Measurements from ENCODE around the gene MKLN1.

The MKLN1 gene

DNA sequence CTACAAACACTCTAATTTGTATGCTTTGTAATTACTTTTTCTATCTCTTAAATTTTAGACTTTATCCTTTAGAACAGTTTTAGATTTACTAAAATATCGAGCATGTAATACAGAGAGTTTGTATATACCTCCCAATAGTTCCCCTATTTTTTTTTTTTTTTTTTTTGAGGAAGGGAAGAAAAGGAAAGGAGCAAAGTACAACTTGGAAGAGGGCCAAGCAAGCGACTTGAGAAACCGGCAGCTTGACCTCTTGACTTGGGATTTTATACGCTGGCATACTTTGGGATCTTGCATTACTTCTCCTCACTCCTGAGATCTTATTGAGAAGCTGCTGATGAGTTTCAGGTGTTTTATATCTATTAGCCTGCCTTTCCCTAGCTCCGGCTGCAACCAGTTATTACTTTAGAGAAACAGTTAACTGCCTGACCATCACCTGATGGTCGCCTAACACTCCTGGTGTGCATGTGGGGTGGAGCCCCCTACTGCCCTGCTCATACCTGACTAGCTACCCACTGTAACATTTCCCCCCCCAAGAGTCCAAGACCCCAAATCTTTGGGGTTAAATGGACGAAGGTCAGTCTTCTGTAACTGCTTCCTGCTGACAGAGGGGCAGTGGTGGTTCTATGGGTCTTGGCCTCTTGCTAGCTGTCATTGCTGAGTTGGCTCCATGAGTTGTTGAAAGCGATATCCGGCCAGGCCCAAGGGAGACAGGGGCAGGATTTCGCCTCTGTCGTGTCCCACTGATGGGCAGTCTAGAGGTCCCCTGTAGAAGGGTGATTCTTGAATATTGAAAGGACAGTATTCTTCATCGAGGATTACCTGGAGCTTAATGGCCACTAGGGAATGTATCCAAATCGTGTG lies 28.5 kb downstream of the MKLN1 start:
- no peak for DNase-seq

DNA sequence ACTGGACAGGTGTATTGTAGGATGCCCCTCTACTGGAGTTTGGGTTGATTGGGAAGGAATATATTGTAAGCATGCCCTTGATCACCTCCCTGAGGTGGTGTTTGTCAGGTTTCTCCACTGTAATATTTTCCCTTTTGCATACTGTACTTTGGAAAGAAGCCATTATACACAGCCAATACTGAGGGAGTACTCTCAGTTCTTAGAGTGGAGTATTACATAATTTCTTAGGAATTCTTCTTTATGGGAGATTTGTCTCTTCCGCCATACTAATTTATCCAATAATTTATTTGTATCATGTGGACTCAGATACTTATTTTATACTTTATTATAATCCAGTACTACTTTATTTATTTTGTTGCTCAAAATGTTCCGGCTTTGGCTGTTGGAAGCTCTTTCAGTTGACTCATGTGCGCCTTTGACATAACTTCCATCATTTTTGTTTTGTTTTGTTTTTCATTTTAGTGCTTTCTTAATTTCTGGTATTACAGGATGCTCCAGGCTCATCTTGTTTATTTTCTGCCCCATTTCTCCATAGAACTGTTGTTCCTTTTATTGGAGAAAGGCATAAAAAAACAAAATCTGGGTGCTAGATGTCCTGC lies 29.7 kb downstream of the MKLN1 start:
- no peak for DNase-seq

DNA sequence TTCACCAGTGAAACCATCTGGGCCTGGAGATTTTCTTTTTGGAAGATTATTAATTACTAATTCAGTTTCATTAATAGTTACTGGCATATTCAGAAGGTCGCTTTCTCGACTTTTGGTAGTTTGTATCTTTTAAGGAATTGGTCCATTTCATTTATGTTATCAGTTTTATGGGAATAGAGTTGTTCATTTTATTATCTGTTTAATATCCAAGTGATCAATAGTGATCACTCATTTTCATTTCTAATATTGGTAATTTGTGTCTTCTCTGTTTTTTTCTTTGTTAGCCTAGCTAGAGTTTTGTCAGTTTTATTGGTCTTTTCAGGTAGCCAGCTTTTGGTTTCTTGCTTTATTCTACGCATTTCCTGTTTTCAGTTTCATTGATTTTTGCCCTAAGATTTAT lies 31.0 kb downstream of the MKLN1 start:
- no peak for DNase-seq

DNA sequence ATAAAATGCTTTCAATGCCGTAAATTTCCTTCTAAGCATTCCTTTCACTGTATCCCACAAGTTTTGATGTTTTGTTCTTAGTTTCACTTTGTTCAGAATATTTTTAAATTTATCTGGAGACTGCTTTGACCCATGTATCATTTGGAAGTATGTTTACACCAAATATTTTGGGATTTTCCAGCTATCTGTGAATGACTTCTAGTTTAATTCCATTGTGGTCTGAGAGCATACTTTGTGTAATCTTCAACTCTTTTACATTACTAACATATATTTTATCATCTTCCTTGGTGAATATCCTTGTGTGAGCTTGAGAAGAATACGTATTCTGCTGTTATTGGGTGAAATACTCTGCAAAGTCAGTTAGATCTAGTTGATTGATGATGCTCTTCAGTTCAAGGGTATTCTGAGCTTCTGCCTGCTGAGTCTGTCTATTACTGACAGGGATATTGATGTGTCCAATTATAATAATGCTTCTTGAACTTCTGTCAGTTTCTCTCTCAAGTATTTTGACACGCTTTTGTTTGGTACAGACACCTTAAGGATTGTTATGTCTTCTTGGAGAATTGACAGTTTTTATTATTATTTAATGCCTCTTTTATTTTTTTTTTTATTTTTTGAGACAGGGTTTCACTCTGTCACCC lies 31.6 kb downstream of the MKLN1 start:
- no peak for DNase-seq

DNA sequence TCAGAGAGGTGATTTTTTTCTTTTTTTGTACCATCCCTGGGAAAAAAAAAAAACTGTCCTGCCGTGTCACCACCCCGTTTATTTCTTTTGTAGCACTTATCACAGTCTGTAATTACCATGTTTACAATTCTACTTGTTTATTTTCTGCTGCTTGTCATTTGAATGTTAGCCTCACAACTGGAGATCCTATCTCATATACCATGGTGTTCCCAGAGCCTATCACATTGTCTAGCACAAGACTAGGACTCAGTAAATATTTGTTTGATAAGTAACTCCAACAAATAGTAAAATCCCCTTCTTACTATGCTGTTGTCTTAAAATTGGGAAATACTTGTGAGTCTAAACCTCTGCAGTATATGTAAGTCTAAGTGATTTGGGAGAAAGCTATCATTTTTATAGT lies 36.0 kb downstream of the MKLN1 start:
- DNase-seq, result peak; percentile 13

DNA sequence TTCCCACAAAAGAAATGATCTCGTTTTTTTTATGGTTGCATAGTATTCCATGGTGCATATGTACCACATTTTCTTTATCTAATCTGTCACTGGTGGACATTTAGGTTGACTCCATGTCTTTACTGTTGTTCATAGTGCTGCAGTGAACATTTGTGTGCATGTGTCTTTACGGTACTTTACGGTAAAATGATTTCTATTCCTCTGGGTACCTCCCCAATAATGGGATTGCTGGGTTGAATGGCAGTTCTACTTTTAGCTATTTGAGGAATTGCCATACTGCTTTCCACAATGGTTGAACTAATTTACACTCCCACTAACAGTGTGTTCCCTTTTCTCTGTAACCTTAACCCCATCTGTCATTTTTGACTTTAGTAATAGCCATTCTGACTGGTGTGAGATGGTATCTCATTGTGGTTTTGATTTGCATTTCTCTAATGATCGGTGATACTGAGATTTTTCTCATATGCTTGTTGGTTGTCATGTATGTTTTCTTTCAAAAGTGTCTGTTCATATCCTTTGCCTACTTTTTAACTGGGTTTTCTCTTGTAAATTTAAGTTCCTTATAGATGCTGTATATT lies 37.2 kb downstream of the MKLN1 start:
- DNase-seq, result no peak

DNA sequence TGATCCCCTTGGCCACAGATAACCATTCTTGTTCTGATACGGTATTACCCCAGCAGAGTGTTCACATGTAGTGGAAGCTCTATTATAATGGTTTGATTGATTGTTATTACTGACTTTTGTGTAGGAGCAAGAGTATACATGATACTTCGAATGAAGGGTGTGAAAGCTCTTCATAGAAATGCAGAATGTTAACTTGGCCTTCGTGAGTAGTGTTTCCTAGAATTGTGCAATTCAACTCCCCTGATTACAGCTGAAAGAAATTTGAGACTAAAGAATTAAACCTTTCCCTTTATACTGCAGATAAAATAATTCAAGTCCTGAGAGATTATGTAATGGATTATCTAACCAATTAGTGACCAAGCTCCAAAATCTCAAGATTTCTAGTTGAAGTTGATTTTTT lies 38.2 kb downstream of the MKLN1 start:
- no peak for DNase-seq

DNA sequence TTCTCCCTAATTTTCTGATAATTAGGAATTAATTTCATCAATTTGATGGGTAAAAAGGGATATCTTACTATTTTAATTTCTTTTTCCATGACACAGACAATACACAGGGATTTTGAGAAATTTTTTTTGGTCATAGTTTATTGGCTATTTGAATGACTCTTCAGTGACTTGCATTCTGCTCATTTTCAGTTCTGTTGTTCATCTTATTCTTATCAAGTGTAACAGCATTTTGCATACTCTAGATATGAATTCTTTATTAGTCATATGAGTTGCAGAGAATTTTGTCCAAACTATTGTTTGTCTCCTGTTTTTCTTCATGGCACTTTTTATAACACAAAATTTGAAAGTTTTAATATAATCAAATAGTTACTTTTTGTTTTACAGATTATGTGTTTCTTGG lies 41.7 kb downstream of the MKLN1 start:
- DNase-seq, result no peak

DNA sequence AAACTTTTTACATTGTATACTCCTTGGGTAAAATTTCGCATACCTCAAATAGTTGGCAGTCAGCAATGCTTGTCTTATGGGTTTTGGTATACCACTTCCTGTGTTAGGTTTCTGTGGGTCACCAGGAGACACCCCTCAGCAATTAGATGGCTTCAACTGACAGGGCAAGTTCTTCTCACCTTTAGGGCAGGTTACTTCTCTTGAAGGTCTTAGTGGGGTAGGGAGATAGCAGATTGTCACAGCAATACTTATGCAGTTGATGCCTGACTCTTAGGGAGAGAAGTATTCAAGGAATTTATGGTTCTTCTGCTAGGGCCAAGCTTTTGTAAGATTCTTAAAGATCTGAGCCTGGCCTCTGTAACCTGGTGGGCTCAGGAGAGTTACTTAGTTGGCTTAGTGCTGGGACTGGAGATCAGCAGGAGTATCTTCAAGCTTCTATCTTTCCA lies 42.9 kb downstream of the MKLN1 start:
- no peak for DNase-seq

DNA sequence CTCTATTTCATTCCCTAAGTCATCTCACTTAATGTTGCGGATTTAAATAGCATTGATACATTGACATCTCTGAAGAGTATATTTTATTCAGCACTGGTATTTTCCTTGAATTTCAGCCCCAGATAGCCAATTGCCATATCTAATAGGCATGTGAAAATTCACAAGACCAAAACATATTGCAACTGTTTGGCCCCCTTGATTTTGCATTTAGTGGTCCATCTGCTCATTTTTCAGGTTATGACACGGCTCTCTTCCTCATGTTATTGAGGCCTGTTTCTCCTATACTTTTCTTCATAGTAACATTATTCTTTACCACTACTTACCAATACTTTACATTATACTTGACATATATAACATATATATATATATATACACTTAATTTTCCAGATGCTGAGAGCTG lies 43.7 kb downstream of the MKLN1 start:
- no peak for DNase-seq

DNA sequence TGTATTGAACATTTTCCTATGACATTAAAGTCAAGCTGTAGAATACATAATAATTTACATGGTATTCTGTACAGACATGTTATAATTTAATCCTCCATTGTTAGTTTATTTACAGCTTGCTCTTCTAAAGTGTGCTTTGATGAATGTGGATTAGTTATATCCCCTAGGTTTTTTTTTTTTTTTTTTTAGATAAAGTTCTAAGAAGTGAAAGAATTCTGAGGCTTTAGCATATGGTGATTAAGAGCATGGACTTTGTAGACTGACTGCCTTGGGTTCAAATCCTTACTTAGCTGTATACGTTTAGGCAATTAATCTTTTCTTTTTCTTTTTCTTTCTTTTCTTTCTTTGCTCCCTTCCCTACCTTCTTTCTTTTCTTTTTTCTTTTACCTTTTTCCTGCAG lies 44.9 kb downstream of the MKLN1 start:
- no peak for DNase-seq

DNA sequence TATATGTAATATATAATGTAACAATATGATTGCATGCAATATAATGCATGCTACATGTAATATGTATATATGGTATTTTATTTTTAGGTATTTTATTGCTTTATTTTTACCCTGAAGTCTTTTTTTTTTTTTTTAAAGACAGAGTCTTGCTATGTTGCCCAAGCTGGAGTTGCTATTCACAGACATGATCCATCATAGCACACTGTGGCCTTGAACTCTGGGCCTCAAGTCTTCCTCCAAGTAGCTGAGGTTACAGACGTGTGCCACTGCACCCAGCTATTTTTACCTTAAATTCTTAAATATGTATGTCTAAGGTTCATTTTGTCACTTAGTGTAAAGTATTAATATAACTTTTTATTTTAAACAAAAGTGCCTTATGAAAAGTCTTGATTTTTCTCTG lies 47.1 kb downstream of the MKLN1 start:
- DNase-seq, result no peak

DNA sequence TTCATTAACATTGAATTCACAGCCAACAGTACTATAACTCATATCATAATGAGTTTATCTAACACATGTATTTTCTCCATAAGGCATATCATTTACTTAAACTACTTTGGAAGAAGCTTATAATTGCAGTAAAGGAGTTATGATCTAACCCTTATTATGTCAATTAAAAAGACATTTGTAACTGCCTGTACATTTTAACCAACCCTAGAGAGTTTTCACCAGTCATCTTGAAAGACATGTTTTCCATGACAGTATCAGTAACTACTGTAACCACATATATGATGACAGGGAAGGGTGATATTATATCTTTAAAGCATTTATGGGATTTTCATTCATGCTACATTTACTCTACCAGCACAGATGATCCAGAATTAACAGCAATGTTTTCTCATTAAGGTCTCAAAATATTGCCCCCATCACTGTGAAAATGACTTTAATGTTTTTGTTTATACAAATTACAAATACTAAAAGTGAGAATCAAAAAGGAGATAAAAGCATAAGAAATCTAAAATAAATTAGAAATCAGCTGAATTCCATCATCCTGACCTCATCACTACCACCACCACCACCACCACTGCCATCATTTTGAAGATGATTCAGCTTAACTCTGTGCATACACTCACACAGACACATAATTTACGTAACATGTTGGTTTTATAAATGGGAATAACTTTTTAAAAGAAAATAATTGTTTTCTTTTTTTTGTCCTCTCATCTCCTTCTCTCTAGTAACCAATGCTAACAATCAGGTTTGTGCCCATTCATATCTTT lies 53.6 kb downstream of the MKLN1 start:
- DNase-seq, result no peak

DNA sequence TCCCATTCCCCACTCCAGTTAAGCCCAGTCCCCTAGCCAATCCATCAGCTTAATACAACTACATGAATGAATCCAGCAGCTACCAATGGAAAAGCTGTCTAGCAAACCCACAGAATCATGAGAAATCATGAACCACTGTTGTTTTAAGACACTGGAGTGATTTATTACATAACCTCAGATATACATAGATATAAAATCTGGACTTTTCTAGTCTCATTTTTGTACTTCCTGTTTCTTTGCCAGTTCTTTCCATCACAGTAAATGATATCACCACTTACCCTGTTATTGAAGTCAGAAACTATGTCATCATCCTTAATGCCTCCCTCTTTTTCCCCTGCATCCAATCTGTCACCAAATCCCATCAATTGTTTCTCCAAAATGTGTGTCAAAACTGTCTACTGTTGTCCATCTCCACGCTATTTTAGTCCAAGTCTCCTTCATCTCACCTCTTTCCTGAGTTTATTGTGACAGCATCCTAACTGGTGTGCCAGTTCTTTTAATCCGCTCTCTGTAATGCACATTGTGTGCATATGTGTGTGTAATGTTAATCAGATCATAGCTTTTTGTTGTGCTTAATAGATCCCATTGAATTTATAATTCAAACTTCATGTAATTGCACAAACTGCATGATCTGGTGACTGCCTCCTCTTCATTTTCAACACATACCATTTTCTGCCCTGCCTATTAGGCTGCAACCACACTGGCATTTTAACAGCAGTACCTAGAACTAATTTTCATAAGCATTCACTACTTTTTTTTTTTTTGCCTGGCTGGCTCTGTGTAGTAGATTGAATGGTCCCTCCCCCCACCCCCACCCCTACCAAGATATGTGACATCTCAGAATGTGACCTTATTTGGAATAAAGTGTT lies 56.0 kb downstream of the MKLN1 start:
- DNase-seq, result no peak

DNA sequence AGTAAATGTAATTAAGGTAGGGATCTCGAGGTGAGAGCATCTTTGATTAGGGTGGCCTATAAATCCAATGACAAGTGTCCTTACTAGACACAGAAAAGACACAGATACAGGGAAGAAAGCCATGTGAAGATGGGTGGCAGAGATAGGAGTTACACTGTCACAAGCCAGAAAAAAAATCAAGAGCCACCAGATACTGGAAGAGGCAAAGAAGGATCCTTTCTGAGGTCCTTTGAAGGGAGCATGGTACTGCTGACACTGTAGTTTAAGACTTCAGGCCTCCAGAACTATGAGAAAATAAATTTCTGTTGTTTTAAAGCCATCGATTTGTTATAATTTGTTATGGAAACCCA lies 56.6 kb downstream of the MKLN1 start:
- no peak for DNase-seq

DNA sequence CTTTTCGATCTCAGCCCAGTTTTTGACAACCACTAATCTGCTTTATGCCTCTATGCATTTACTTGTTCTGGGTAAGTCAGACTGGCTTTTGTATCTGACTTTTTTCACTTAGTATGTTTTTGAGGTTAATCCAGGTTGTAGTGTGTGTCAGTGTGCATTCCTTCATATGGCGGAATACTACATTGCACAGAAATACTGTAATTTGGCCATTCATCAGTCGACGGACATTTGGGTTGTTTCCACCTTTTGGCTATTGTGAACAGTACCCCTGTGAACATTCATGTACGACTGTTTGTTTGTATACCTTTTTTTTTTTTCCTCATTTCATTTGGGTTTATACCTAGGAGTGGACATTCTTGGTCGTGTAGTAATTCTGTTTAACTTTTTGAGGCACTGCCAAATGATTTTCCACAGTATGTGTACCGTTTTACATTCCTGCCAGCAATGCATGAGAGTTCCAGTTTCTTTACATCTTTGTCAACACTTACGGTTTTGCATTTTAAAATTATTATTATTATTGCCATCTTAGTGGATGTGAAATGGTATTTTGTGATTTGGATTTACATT lies 57.4 kb downstream of the MKLN1 start:
- DNase-seq, result no peak

DNA sequence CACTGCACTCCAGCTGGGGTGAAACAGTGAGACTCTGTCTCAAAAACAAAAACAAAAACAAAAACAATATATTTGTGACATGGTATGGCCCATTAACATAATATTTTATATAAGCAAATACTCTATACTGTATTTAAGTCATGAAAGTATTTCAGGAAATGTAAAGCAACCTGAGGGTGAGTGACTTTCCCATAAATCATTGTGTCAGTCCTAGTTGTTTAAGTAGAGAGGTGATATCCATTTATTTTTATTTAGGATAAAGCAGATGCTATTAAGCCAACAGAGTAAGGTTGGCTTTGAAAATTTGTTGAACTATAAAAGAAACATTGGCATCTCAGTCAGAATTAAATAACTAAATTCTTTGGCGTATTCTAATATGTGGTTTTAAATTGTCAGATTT lies 60.5 kb downstream of the MKLN1 start:
- DNase-seq, result no peak

DNA sequence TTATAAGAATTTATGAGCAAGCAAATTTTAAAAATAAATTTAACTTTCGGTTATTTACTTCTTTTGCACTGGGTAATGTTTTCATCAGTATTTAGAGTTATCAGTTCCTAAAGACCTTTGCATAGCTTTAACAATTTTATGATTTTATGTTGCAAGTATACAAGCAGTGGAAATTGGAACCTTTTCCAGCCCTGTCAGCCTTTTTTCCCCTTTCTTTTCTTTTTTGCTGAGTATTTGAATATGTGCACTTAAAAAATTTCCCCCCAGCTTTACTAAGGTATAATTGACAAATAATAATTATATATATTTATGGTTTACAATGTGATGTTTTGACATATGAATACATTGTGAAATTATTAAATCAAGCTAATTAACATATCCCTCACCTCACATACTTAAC lies 62.6 kb downstream of the MKLN1 start:
- DNase-seq, result no peak

DNA sequence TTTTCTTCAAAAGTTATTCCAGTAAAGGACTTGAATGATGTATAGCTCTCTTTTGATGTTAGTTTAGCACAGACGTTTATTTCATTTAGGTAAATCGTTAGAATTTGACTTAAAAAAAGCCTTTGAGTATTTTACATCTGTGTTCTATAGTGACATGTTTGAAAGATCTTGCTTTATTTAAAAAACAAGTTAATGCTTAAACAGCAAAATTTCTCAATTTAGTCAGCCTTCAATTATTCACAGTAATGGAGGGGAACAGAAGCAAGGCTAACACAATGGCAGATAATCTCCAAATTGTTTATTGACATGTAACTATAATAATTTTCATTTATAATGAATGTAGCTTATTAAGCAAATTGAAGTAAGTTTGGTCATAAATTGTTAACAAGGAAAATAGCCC lies 63.5 kb downstream of the MKLN1 start:
- DNase-seq, result no peak

DNA sequence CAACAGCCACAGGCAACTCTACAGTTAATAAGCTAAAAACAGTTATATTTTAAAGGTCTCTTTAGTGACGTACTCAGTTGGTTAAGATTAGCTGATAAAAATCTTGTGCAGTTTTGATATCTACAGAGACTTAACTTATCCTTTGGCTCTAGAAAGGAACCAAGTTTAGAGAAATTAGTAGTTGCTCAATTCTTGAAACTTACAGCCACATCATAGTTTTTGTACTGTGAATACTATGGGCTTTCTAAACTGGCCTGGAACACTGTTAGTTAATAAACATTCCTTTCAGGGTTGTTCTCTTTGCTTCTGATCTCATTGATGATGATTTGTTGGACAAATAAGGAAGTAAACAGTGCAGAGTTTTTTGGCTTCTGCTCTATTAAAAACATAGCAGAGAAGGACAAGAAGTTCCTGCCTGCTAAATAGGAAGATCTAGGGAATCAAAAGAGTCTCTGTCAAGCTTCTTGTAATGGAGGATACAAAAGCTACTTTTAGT lies 73.1 kb downstream of the MKLN1 start:
- DNase-seq, result no peak

DNA sequence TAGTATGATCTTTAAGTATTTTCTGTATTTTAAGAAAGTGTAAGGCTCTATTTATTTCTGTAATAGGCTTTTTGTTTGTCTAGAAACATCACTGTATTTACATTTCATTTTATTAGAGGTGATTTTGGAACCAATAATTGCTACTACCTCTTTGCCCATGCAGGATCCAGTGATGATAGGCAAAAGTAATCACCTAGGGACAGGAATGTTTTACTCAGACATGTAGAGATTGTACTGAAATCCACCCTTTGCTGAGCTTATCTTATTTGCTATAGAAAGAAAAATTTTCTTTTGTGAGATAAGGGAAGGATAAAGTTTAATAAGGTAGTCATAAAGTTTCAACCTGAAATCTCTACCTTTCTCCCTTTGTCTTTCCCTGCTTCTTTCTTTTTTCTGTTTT lies 73.5 kb downstream of the MKLN1 start:
- DNase-seq, result no peak

DNA sequence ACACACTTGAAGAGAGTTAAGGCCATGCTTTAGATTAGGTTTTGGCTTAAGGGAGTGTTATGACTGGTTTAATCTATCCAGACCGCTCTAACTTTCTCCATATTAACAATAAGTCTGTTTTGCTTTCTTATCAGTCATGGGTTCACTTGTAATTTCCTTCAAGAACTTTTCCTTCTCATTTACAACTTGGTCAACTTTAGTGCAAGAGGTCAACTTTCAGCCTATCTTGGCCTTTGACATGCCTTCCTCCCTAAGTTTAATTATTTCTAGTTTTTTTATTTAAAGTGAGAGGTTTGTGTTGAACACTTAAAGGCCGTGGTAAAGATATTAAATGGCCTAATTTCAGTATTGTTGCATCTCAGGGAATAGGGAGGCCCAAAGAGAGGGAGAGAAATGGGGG lies 75.6 kb downstream of the MKLN1 start:
- no peak for DNase-seq

Data from NCI-H1105 (cell line).